GM20431 (cell line): ENCODE data around the gene SRMS.

Source experiments
- in situ Hi-C: fragments of 300-500 bp; cut with MseI, MboI; formaldehyde crosslinking; loops from one replicate; pipeline ENCODE4 v1.15.0; 2020; ENCODE audit warnings: low sequenced_read_pairs; ENCODE audit not compliant: unreplicated experiment

Gene SRMS

GRCh38 chr20:63495741-63496595, 51.6 kb downstream of the SRMS start:
- in situ Hi-C loops, result no loop called here

- in situ Hi-C loops, result no loop called here
Measured at GRCh38 chr20:63495167-63495720, 52.3 kb downstream of the SRMS start.

- in situ Hi-C loops, result no loop called here
Measured at GRCh38 chr20:63494420-63495166, 53.0 kb downstream of the SRMS start.

- in situ Hi-C loops, result no loop called here
Measured at GRCh38 chr20:63494084-63494419, 53.5 kb downstream of the SRMS start.

GRCh38 chr20:63493563-63494020, 54.0 kb downstream of the SRMS start:
- in situ Hi-C loops, result no loop called here

- in situ Hi-C loops, result no loop called here
Measured at GRCh38 chr20:63492982-63493381, 54.6 kb downstream of the SRMS start.

GRCh38 chr20:63492518-63492917, 55.0 kb downstream of the SRMS start:
- in situ Hi-C loops, result no loop called here

GRCh38 chr20:63491635-63492230, 55.8 kb downstream of the SRMS start:
- in situ Hi-C loops, result no loop called here

- in situ Hi-C loops, result no loop called here
Measured at GRCh38 chr20:63491078-63491477, 56.5 kb downstream of the SRMS start.
